Caco-2 (cell line): ENCODE measurements around the gene ARHGAP9. TPM values are rescaled to one million over a fixed set of nuclear protein-coding genes. Genes with fewer than 3 reads are reported as not detected.

Experiments used
- BruUV-seq: library from RNA; stranded (reverse); fragments of 400-500 nt; replicated peaks from 2 replicates; lab custom pipeline; 2021; lab: Mats Ljungman, UMichigan
- CTCF ChIA-PET: fragments of 300-600 bp; sonication (Branson Sonifier 250); formaldehyde crosslinking; loops from one replicate; lab custom pipeline; 2022; ENCODE audit warnings: antibody characterized with exemption; lab: Charles Lee
- POLR2A ChIA-PET: fragments of 300-600 bp; sonication (Branson Sonifier 250); formaldehyde crosslinking; loops from one replicate; lab custom pipeline; 2022; ENCODE audit warnings: antibody characterized with exemption; lab: Charles Lee
- DNase-seq, 2 experiments: peaks; one replicate each; pipeline versions ENCODE4 v3.0.0 to v3.0.0-alpha.2; 2020 to 2022
- H3K27me3 ChIP-seq: replicated peaks from 2 replicates; pipeline ENCODE4 v1.6.0; 2011; ENCODE audit warnings: low read length; ENCODE audit not compliant: control insufficient read depth, insufficient read depth
- H3K36me3 ChIP-seq: 2 replicates; pipeline ENCODE4 v1.5.1; 2011; ENCODE audit warnings: low read length; ENCODE audit not compliant: control insufficient read depth, insufficient read depth
- H3K4me1 ChIP-seq: fragments of 250-450 bp; sonication (Bioruptor Pico); 2 replicates; pipeline ENCODE4 v1.5.1; 2020; ENCODE audit warnings: mild to moderate bottlenecking
- H3K4me3 ChIP-seq: 2 replicates; pipeline ENCODE4 v1.5.1; 2011; ENCODE audit warnings: low read depth, mild to moderate bottlenecking, control low read depth, low read length
- H3K9me3 ChIP-seq: fragments of 250-450 bp; sonication (Bioruptor Pico); 2 replicates; pipeline ENCODE4 v1.5.1; 2020; ENCODE audit warnings: mild to moderate bottlenecking, moderate library complexity
- H3K27ac Mint-ChIP-seq: one replicate; pipeline ENCODE4 v1.8.0; 2022; ENCODE audit warnings: mixed read lengths; ENCODE audit not compliant: unreplicated experiment
- H3K27me3 Mint-ChIP-seq: one replicate; pipeline ENCODE4 v1.8.0; 2022; ENCODE audit warnings: mixed read lengths; ENCODE audit not compliant: insufficient read depth, unreplicated experiment
- H3K36me3 Mint-ChIP-seq: one replicate; pipeline ENCODE4 v1.8.0; 2022; ENCODE audit warnings: mild to moderate bottlenecking, mixed read lengths; ENCODE audit not compliant: insufficient read depth, unreplicated experiment
- H3K4me1 Mint-ChIP-seq: one replicate; pipeline ENCODE4 v1.8.0; 2022; ENCODE audit warnings: low read depth, mixed read lengths; ENCODE audit not compliant: unreplicated experiment
- H3K4me3 Mint-ChIP-seq: one replicate; pipeline ENCODE4 v1.8.0; 2022; ENCODE audit warnings: mild to moderate bottlenecking, moderate library complexity, mixed read lengths; ENCODE audit not compliant: unreplicated experiment
- H3K9me3 Mint-ChIP-seq: one replicate; pipeline ENCODE4 v1.8.0; 2022; ENCODE audit warnings: mixed read lengths; ENCODE audit not compliant: unreplicated experiment
- CTCF ChIP-seq, 2 experiments: fragments of 200-600 bp in 1 of 2; IDR thresholded peaks; 1 replicate in 1 of 2; 2 replicates in 1 of 2; pipeline versions ENCODE4 v1.5.1 to v1.8.0; 2011 to 2022; ENCODE audit warnings: antibody characterized with exemption in 1 of 2, control low read depth in 1 of 2, inconsistent platforms in 1 of 2, low read depth in 1 of 2, low read length in 1 of 2, mild to moderate bottlenecking in 1 of 2, moderate library complexity in 1 of 2; ENCODE audit not compliant: insufficient read depth in 1 of 2, severe bottlenecking in 1 of 2, unreplicated experiment in 1 of 2
- intact Hi-C: fragments of 100-400 bp; cut with micrococcal nuclease; formaldehyde crosslinking; loops from one replicate; pipeline ENCODE4 v1.10.0; 2022; ENCODE audit not compliant: unreplicated experiment
- total RNA-seq: library from RNA; stranded (reverse); gene quantifications from 2 replicates; pipeline ENCODE4 v1.2.3, GENCODE V29; 2022

ARHGAP9 gene
- total RNA-seq, 1 experiment from 2014 or later, result 0.75 TPM

GRCh38 chr12:57472391-57472790 is 7.3 kb downstream of the ARHGAP9 start:
- H3K4me3 Mint-ChIP-seq, result no peak overlapping the region
- no peak overlapping the region for H3K4me3 ChIP-seq
- no TSS peak for BruUV-seq
- no peaks in the 10 kb centered on the region; the same call in 1 of the 2 replicates for H3K27me3 ChIP-seq
- H3K27me3 Mint-ChIP-seq, result peaks cover 12% of the 10 kb centered on the region
- no peaks in the 10 kb centered on the region for H3K4me1 Mint-ChIP-seq
- no peak for DNase-seq
- intact Hi-C loops, result no loop called here
- H3K36me3 Mint-ChIP-seq, result no peaks in the 10 kb centered on the region
- no peaks in the 10 kb centered on the region for H3K4me1 ChIP-seq
- no peaks in the 10 kb centered on the region for H3K9me3 ChIP-seq
- CTCF ChIA-PET, result no interaction called here
- H3K27ac Mint-ChIP-seq, result no peak overlapping the region
- H3K9me3 Mint-ChIP-seq, result no peaks in the 10 kb centered on the region
- POLR2A ChIA-PET, result no interaction called here
- H3K36me3 ChIP-seq, result no peaks in the 10 kb centered on the region
- no peak for TF ChIP-seq CTCF (IDR thresholded peaks at IDR 0.05; ENCODE audit: insufficient read depth in 1 of 2, low read depth in 1 of 2, low read length in 1 of 2, severe bottlenecking in 1 of 2, unreplicated experiment in 1 of 2)

- H3K36me3 ChIP-seq, result no peaks in the 10 kb centered on the region
- no peak for TF ChIP-seq CTCF (IDR thresholded peaks at IDR 0.05; ENCODE audit: insufficient read depth in 1 of 2, low read depth in 1 of 2, low read length in 1 of 2, severe bottlenecking in 1 of 2, unreplicated experiment in 1 of 2)
- CTCF ChIA-PET, result no interaction called here
- Mint-ChIP-seq H3K4me1 (no peaks in the 10 kb centered on the region), H3K4me3 (no peak overlapping the region), H3K27me3 (peaks cover 16% of the 10 kb centered on the region), H3K27ac (no peak overlapping the region), H3K36me3 (no peaks in the 10 kb centered on the region), H3K9me3 (no peaks in the 10 kb centered on the region)
- no peak for DNase-seq
- POLR2A ChIA-PET, result no interaction called here
- H3K9me3 ChIP-seq, result no peaks in the 10 kb centered on the region
- no TSS peak for BruUV-seq
- no peaks in the 10 kb centered on the region for H3K4me1 ChIP-seq
- no peak overlapping the region for H3K4me3 ChIP-seq
- no peaks in the 10 kb centered on the region; the same call in 1 of the 2 replicates for H3K27me3 ChIP-seq
- intact Hi-C loops, result no loop called here
These were observed 8.0 kb downstream of the ARHGAP9 start for GRCh38 chr12:57471661-57472060.

- ChIA-PET POLR2A (no interaction called here), CTCF (interaction anchor here (0.6 to 1.4 kb wide), 2 partner anchors 12 to 16 kb away, joined by 3 read pairs; partner anchors contain the start of gene INHBE)
- Histone ChIP-seq H3K4me3 (no peak overlapping the region), H3K36me3 (no peaks in the 10 kb centered on the region), H3K27me3 (no peaks in the 10 kb centered on the region; the same call in 1 of the 2 replicates), H3K4me1 (no peaks in the 10 kb centered on the region), H3K9me3 (no peaks in the 10 kb centered on the region)
- no peak overlapping the region for H3K27ac Mint-ChIP-seq
- no peak for TF ChIP-seq CTCF (IDR thresholded peaks at IDR 0.05; ENCODE audit: insufficient read depth in 1 of 2, low read depth in 1 of 2, low read length in 1 of 2, severe bottlenecking in 1 of 2, unreplicated experiment in 1 of 2)
- no peaks in the 10 kb centered on the region for H3K36me3 Mint-ChIP-seq
- DNase-seq, result no peak
- intact Hi-C loops, result no loop called here
- H3K27me3 Mint-ChIP-seq, result peaks cover 16% of the 10 kb centered on the region
- no peaks in the 10 kb centered on the region for H3K4me1 Mint-ChIP-seq
- BruUV-seq, result no TSS peak
- no peaks in the 10 kb centered on the region for H3K9me3 Mint-ChIP-seq
- no peak overlapping the region for H3K4me3 Mint-ChIP-seq
These were observed 8.6 kb downstream of the ARHGAP9 start for GRCh38 chr12:57470970-57471656.
